Measurements from ENCODE around the gene NRM. TPM values are rescaled to one million over a fixed set of nuclear protein-coding genes. Genes with fewer than 3 reads are reported as not detected.

The NRM gene
- total RNA-seq, 2 donors from 2014 or later, result 2.6 to 5.2 TPM

GRCh38 chr6:30700340-30700739 lies 9.6 kb upstream of the NRM start:
- DNase-seq, result peak in 1 of 4 donors; percentile 38
- Histone ChIP-seq H3K4me3 (no peak overlapping the region), H3K27ac (no peak overlapping the region), H3K27me3 (no peaks in the 10 kb centered on the region), H3K9me3 (no peaks in the 10 kb centered on the region), H3K4me1 (peaks cover 11% of the 10 kb centered on the region), H3K36me3 (replicated peaks in 1 of 2; ENCODE audit: insufficient read depth in 1 of 2, low read depth in 2 of 2) (no peaks in the 10 kb centered on the region)
- TF ChIP-seq POLR2A (IDR thresholded peaks at IDR 0.05) (no peak), CTCF (IDR thresholded peaks at IDR 0.05) (no peak)
- ATAC-seq, result no peak
- WGBS, 2 donors, result 61 to 83% methylated on average over 4 of the region's 4 CpGs
- intact Hi-C loops (cut with DNase I), result no loop called here

GRCh38 chr6:30696432-30696831 lies 5.6 kb upstream of the NRM start:
- H3K36me3 ChIP-seq (replicated peaks in 1 of 2; ENCODE audit: insufficient read depth in 1 of 2, low read depth in 2 of 2), result no peaks in the 10 kb centered on the region
- no peaks in the 10 kb centered on the region for H3K9me3 ChIP-seq
- TF ChIP-seq CTCF (IDR thresholded peaks at IDR 0.05), result no peak
- TF ChIP-seq POLR2A (IDR thresholded peaks at IDR 0.05), result no peak
- H3K27me3 ChIP-seq, result no peaks in the 10 kb centered on the region
- H3K4me3 ChIP-seq, result no peak overlapping the region
- H3K4me1 ChIP-seq, result peaks cover 30% of the 10 kb centered on the region
- WGBS, 2 donors, result 93 to 94% methylated on average over 5 of the region's 5 CpGs
- DNase-seq (no peak), ATAC-seq (no peak)
- peak overlapping the region in 3 of 4 donors; percentile 70 to 77 (median 75) for H3K27ac ChIP-seq
- intact Hi-C loops (cut with DNase I), result no loop called here

GRCh38 chr6:30691208-30691847 lies 544 bp upstream of the NRM start:
- no peak for TF ChIP-seq POLR2A (IDR thresholded peaks at IDR 0.05)
- TF ChIP-seq CTCF (IDR thresholded peaks at IDR 0.05), result no peak
- Histone ChIP-seq H3K4me3 (peak overlapping the region in 1 of 2 donors; percentile 62), H3K36me3 (replicated peaks in 1 of 2; ENCODE audit: insufficient read depth in 1 of 2, low read depth in 2 of 2) (no peaks in the 10 kb centered on the region), H3K4me1 (peaks cover 66% of the 10 kb centered on the region), H3K27ac (peak overlapping the region; percentile 64 to 98 (median 82)), H3K27me3 (no peaks in the 10 kb centered on the region), H3K9me3 (no peaks in the 10 kb centered on the region)
- WGBS, 2 donors, result 9 to 11% methylated on average over 8 of the region's 8 CpGs
- ATAC-seq, result no peak
- intact Hi-C loops (cut with DNase I), result no loop called here
- DNase-seq, result no peak

GRCh38 chr6:30689985-30690384 lies 799 bp downstream of the NRM start:
- no peak overlapping the region for H3K4me3 ChIP-seq
- ATAC-seq, result no peak
- H3K4me1 ChIP-seq, result peaks cover 66% of the 10 kb centered on the region
- H3K36me3 ChIP-seq (replicated peaks in 1 of 2; ENCODE audit: insufficient read depth in 1 of 2, low read depth in 2 of 2), result no peaks in the 10 kb centered on the region
- H3K27ac ChIP-seq, result peak overlapping the region; percentile 64 to 98 (median 82)
- H3K27me3 ChIP-seq, result no peaks in the 10 kb centered on the region
- WGBS, 2 donors, result 48 to 50% methylated on average over 4 of the region's 4 CpGs
- no peaks in the 10 kb centered on the region for H3K9me3 ChIP-seq
- no peak for TF ChIP-seq CTCF (IDR thresholded peaks at IDR 0.05)
- no peak for TF ChIP-seq POLR2A (IDR thresholded peaks at IDR 0.05)
- intact Hi-C loops (cut with DNase I), result no loop called here
- no peak for DNase-seq

Measured in body of pancreas (tissue), 4 donors.